OCI-LY1 (cell line): ENCODE results near the gene DDX10.

Source experiments
- EZH2 ChIP-seq: fragments of 200-600 bp; sonication (generic), shearing (Covaris generic); IDR thresholded peaks from 2 replicates; pipeline ENCODE4 v1.8.0; 2017; ENCODE audit warnings: borderline replicate concordance, mixed run types, mild to moderate bottlenecking, antibody characterized with exemption, low read length, moderate library complexity, mixed read lengths
- TF ChIP-seq, protein P1 (sequence below): fragments of 200-600 bp; sonication (generic), shearing (Covaris generic); IDR thresholded peaks from 2 replicates; pipeline ENCODE4 v1.5.1; 2017; ENCODE audit warnings: mild to moderate bottlenecking, antibody characterized with exemption, low read length, moderate library complexity, mixed read lengths

GRCh38 chr11:108933630-108934029, 268.8 kb downstream of the DDX10 start:
- TF ChIP-seq, protein P1, sequence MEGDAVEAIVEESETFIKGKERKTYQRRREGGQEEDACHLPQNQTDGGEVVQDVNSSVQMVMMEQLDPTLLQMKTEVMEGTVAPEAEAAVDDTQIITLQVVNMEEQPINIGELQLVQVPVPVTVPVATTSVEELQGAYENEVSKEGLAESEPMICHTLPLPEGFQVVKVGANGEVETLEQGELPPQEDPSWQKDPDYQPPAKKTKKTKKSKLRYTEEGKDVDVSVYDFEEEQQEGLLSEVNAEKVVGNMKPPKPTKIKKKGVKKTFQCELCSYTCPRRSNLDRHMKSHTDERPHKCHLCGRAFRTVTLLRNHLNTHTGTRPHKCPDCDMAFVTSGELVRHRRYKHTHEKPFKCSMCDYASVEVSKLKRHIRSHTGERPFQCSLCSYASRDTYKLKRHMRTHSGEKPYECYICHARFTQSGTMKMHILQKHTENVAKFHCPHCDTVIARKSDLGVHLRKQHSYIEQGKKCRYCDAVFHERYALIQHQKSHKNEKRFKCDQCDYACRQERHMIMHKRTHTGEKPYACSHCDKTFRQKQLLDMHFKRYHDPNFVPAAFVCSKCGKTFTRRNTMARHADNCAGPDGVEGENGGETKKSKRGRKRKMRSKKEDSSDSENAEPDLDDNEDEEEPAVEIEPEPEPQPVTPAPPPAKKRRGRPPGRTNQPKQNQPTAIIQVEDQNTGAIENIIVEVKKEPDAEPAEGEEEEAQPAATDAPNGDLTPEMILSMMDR = no peak
- no peak for TF ChIP-seq EZH2
